Right atrium auricular region (tissue), 2 donors: ENCODE measurements around the gene THAP9. TPM values are rescaled to one million over a fixed set of nuclear protein-coding genes. Genes with fewer than 3 reads are reported as not detected.

Experiments
- DNase-seq: peaks from one replicate; pipeline ENCODE4 v3.0.0-alpha.2; 2019; ENCODE audit warnings: low spot score
- H3K27ac ChIP-seq, 2 donors: fragments of 200-600 bp; sonication (generic); 1 replicate in 1 of 2; 2 replicates in 1 of 2; pipeline ENCODE4 v1.5.1; 2016 to 2019
- H3K27me3 ChIP-seq, 2 donors: fragments of 200-600 bp; sonication (generic); one replicate each; pipeline versions ENCODE4 v1.5.1 to v1.6.0; 2017 to 2019
- H3K36me3 ChIP-seq: fragments of 200-600 bp; sonication (generic); one replicate; pipeline ENCODE4 v1.5.1; 2016
- H3K4me1 ChIP-seq, 2 donors: fragments of 200-600 bp; sonication (generic); one replicate each; pipeline versions ENCODE4 v1.5.1 to v1.6.0; 2017 to 2019
- H3K4me3 ChIP-seq, 2 donors: fragments of 200-600 bp; sonication (generic); 1 replicate in 1 of 2; 2 replicates in 1 of 2; pipeline ENCODE4 v1.5.1; 2017 to 2019; ENCODE audit warnings: mild to moderate bottlenecking in 1 of 2, moderate library complexity in 1 of 2
- H3K9me3 ChIP-seq, 2 donors: fragments of 200-600 bp; sonication (generic); one replicate each; pipeline ENCODE4 v1.5.1; 2019
- CTCF ChIP-seq, 2 donors: fragments of 200-600 bp; sonication (generic); IDR thresholded peaks; one replicate each; pipeline ENCODE4 v1.5.1; 2019; ENCODE audit warnings: antibody characterized with exemption in 2 of 2
- total RNA-seq, 2 donors: library from RNA; depleted of rRNA; stranded (reverse); fragments of >200 nt; gene quantifications; one replicate each; pipeline ENCODE4 v1.1.0, GENCODE V29; 2016

THAP9 gene
- total RNA-seq, 2 donors from 2014 or later, result 2.2 to 3.0 TPM

GRCh38 chr4:82957045-82957444 lies 56.5 kb downstream of the THAP9 start:
- no peaks in the 10 kb centered on the region for H3K36me3 ChIP-seq
- no peak overlapping the region for H3K4me3 ChIP-seq
- no peak for DNase-seq
- H3K27me3 ChIP-seq, result no peaks in the 10 kb centered on the region
- no peak overlapping the region for H3K27ac ChIP-seq
- no peak for TF ChIP-seq CTCF (IDR thresholded peaks at IDR 0.05)
- H3K9me3 ChIP-seq, result no peaks in the 10 kb centered on the region
- H3K4me1 ChIP-seq, result no peaks in the 10 kb centered on the region

GRCh38 chr4:82965763-82966162 lies 65.2 kb downstream of the THAP9 start:
- H3K36me3 ChIP-seq, result peaks cover 21% of the 10 kb centered on the region
- no peak for DNase-seq
- no peak for TF ChIP-seq CTCF (IDR thresholded peaks at IDR 0.05)

GRCh38 chr4:82968972-82969371 lies 68.4 kb downstream of the THAP9 start:
- no peak for DNase-seq
- Histone ChIP-seq H3K27me3 (no peaks in the 10 kb centered on the region), H3K27ac (no peak overlapping the region), H3K4me1 (no peaks in the 10 kb centered on the region), H3K9me3 (no peaks in the 10 kb centered on the region), H3K4me3 (no peak overlapping the region), H3K36me3 (peaks cover 21% of the 10 kb centered on the region)
- no peak for TF ChIP-seq CTCF (IDR thresholded peaks at IDR 0.05)

More at GRCh38 chr4:82965763-82966162, 65.2 kb downstream of the THAP9 start:
- H3K4me1 ChIP-seq, result no peaks in the 10 kb centered on the region
- H3K27me3 ChIP-seq, result no peaks in the 10 kb centered on the region
- no peak overlapping the region for H3K27ac ChIP-seq
- H3K4me3 ChIP-seq, result no peak overlapping the region
- no peaks in the 10 kb centered on the region for H3K9me3 ChIP-seq

GRCh38 chr4:82969414-82969813 lies 68.9 kb downstream of the THAP9 start:
- no peak overlapping the region for H3K27ac ChIP-seq
- TF ChIP-seq CTCF (IDR thresholded peaks at IDR 0.05), result no peak
- no peaks in the 10 kb centered on the region for H3K9me3 ChIP-seq
- H3K4me3 ChIP-seq, result no peak overlapping the region
- H3K36me3 ChIP-seq, result peaks cover 21% of the 10 kb centered on the region
- H3K4me1 ChIP-seq, result no peaks in the 10 kb centered on the region
- DNase-seq, result no peak
- no peaks in the 10 kb centered on the region for H3K27me3 ChIP-seq

Other genes with a start within 250 kb of the THAP9 start
- gene SCD5, start 101.9 kb upstream of the THAP9 start, total RNA-seq, result 10 to 100 TPM in 1 of 2 donors, 1 to 10 TPM in 1; 9.7 to 14.0 TPM
- gene SEC31A, start 9.6 kb upstream of the THAP9 start, total RNA-seq, result 100 to 1,000 TPM; 107 to 116 TPM
- 1 to 10 TPM; 4.8 to 6.2 TPM for gene LIN54, start 110.1 kb downstream of the THAP9 start, total RNA-seq
- 10 to 100 TPM; 55.2 to 58.1 TPM for gene COPS4, start 134.4 kb downstream of the THAP9 start, total RNA-seq
- gene PLAC8, start 214.0 kb downstream of the THAP9 start, total RNA-seq, result 1 to 10 TPM in 1 of 2 donors, under 1 TPM in 1; 0.48 to 2.1 TPM